NT2/D1 (cell line): ENCODE data around the gene GAREM1.

ENCODE experiments used
- SUZ12 ChIP-seq: IDR thresholded peaks from 2 replicates; pipeline ENCODE4 v1.6.1; 2011; ENCODE audit not compliant: insufficient read length, insufficient read depth; ENCODE audit errors: extremely low read depth
- YY1 ChIP-seq: IDR thresholded peaks from 2 replicates; pipeline ENCODE4 v1.6.1; 2011; ENCODE audit not compliant: insufficient read length, insufficient read depth
- ZNF274 ChIP-seq: IDR thresholded peaks from 2 replicates; pipeline ENCODE4 v1.6.1; 2011; ENCODE audit warnings: mild to moderate bottlenecking, low read depth, low read length

DNA sequence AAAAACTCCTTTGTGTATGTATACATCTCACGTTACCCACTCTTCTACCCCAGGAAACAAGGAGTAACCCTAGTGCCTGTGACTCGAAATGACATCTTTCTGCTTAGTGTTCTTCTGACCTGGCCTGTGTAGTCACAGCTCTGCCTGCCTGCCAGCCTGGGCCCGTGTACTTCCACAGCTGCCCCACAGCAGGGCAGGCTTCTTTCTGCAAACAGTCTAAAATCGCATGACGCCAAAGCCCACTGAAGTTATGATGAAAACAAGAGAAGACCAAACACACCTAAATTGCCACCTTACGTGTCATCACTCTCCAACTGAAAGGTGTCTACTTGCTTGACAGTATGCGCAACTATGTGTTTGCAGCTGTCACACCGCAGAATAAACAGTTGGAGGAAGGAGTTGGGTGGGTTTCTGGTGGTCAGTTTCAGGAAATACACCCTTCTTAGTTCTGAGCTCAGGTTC, 1.5 kb downstream of the GAREM1 start:
- no peak for TF ChIP-seq YY1
- TF ChIP-seq ZNF274, result no peak
- no peak for TF ChIP-seq SUZ12
